ENCODE results near the gene KRT6C. TPM values are rescaled to one million over a fixed set of nuclear protein-coding genes. Genes with fewer than 3 reads are reported as not detected.

KRT6C gene
- polyA plus RNA-seq, 1 of the 3 experiments (the other 2 are of a cell fraction), result not detected

- Histone ChIP-seq H3K4me1 (ENCODE audit: control insufficient read depth in 1 of 2, insufficient read depth in 2 of 2, low read depth in 1 of 2, low read length in 1 of 2) (peaks cover 0 to 13% of the 10 kb centered on the region in 2 experiments; a peak in 2 of 4 replicates), H3K4me3 (ENCODE audit: low read depth in 2 of 2, low read length in 1 of 2) (no peak overlapping the region), H3K27me3 (ENCODE audit: insufficient read depth) (peaks cover 27% of the 10 kb centered on the region; the same call in 1 of the 2 replicates), H3K9ac (no peak overlapping the region), H3K4me2 (no peak overlapping the region), H3F3A (replicated peaks; ENCODE audit: insufficient read depth) (peaks cover 23% of the 10 kb centered on the region), H3K79me2 (ENCODE audit: insufficient read depth) (no peaks in the 10 kb centered on the region), H3K27ac (ENCODE audit: low read depth in 2 of 2, low read length in 1 of 2) (no peak overlapping the region), H3K9me3 (no peaks in the 10 kb centered on the region), H3K9me2 (no peaks in the 10 kb centered on the region), H2AFZ (ENCODE audit: low read depth) (no peak overlapping the region), H3K36me3 (replicated peaks in 1 of 2; ENCODE audit: control insufficient read depth in 1 of 2, insufficient read depth in 2 of 2, low read length in 1 of 2) (no peaks in the 10 kb centered on the region), H4K20me1 (ENCODE audit: insufficient read depth) (no peaks in the 10 kb centered on the region)
- DNase-seq, result no peak
- TF ChIP-seq, protein P1, sequence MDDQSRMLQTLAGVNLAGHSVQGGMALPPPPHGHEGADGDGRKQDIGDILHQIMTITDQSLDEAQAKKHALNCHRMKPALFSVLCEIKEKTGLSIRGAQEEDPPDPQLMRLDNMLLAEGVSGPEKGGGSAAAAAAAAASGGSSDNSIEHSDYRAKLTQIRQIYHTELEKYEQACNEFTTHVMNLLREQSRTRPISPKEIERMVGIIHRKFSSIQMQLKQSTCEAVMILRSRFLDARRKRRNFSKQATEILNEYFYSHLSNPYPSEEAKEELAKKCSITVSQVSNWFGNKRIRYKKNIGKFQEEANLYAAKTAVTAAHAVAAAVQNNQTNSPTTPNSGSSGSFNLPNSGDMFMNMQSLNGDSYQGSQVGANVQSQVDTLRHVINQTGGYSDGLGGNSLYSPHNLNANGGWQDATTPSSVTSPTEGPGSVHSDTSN (IDR thresholded peaks at IDR 0.05), result no peak
- TF ChIP-seq SMC3 (IDR thresholded peaks at IDR 0.05; ENCODE audit: low read depth, low read length) (no peak), RXRA (IDR thresholded peaks at IDR 0.05; ENCODE audit: borderline replicate concordance, low read depth) (no peak), RAD21 (IDR thresholded peaks at IDR 0.05; ENCODE audit: low read length) (no peak), JUND (IDR thresholded peaks at IDR 0.05) (no peak), ELF1 (IDR thresholded peaks at IDR 0.05) (no peak), MAX (IDR thresholded peaks at IDR 0.05; ENCODE audit: low read depth) (no peak), SIN3A (IDR thresholded peaks at IDR 0.05; ENCODE audit: borderline replicate concordance, low read depth, low read length) (no peak), TEAD4 (IDR thresholded peaks at IDR 0.05; ENCODE audit: borderline replicate concordance, insufficient read depth) (no peak), NRF1 (IDR thresholded peaks at IDR 0.05; ENCODE audit: low read depth, low read length) (no peak), TCF12 (IDR thresholded peaks at IDR 0.05) (no peak), MEF2A (IDR thresholded peaks at IDR 0.05; ENCODE audit: borderline replicate concordance, low read depth) (no peak), FOXM1 (IDR thresholded peaks at IDR 0.05; ENCODE audit: low read depth) (no peak), NFIC (IDR thresholded peaks at IDR 0.05; ENCODE audit: borderline replicate concordance) (no peak), IRF3 (IDR thresholded peaks at IDR 0.05; ENCODE audit: low read depth, low read length) (no peak), YY1 (IDR thresholded peaks at IDR 0.05; ENCODE audit: low read depth) (no peak), FOSL2 (IDR thresholded peaks at IDR 0.05; ENCODE audit: borderline replicate concordance, low read depth) (no peak), RFX5 (IDR thresholded peaks at IDR 0.05; ENCODE audit: low read length) (no peak)
- TF ChIP-seq, protein P2, sequence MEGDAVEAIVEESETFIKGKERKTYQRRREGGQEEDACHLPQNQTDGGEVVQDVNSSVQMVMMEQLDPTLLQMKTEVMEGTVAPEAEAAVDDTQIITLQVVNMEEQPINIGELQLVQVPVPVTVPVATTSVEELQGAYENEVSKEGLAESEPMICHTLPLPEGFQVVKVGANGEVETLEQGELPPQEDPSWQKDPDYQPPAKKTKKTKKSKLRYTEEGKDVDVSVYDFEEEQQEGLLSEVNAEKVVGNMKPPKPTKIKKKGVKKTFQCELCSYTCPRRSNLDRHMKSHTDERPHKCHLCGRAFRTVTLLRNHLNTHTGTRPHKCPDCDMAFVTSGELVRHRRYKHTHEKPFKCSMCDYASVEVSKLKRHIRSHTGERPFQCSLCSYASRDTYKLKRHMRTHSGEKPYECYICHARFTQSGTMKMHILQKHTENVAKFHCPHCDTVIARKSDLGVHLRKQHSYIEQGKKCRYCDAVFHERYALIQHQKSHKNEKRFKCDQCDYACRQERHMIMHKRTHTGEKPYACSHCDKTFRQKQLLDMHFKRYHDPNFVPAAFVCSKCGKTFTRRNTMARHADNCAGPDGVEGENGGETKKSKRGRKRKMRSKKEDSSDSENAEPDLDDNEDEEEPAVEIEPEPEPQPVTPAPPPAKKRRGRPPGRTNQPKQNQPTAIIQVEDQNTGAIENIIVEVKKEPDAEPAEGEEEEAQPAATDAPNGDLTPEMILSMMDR (IDR thresholded peaks at IDR 0.05), result no peak
- POLR2A ChIA-PET, result no interaction called here
- CTCF ChIA-PET, result interaction anchor here (2.8 kb wide), 1 partner anchor 440 kb away, joined by 6 read pairs; no protein-coding TSS in a partner anchor
- WGBS (ENCODE audit: low lambda C conversion rate), result 27% methylated on average over 10 of the region's 10 CpGs
Measured at GRCh38 chr12:52444647-52445595, 28.7 kb downstream of the KRT6C start.
